ENCODE measurements around the gene ANKS1B.
"Not testable (repeated sequence)": the region's sequence is repeated elsewhere in the genome, so short reads cannot be mapped to it uniquely, and the experiment has no call there.

Gene ANKS1B

GRCh38 chr12:99984271-99985128 is at the start of gene ANKS1B:
TSS of gene ANKS1B (minus strand) at chr12:99984936. CDS start at chr12:99984237, 699 bp downstream.
- no peak for FAIRE-seq

GRCh38 chr12:100031836-100032235 is 47.1 kb upstream of the ANKS1B start:
- FAIRE-seq, result no peak

- FAIRE-seq, result no peak
Measured at GRCh38 chr12:100027671-100028070, 42.9 kb upstream of the ANKS1B start.

GRCh38 chr12:100026241-100026640 is 41.5 kb upstream of the ANKS1B start:
- no peak for FAIRE-seq

GRCh38 chr12:100024974-100025555 is 40.3 kb upstream of the ANKS1B start:
- FAIRE-seq, result no peak

GRCh38 chr12:100020370-100020769 is 35.6 kb upstream of the ANKS1B start:
- no peak for FAIRE-seq

GRCh38 chr12:100017056-100017455 is 32.3 kb upstream of the ANKS1B start:
- FAIRE-seq, result no peak

- not testable (repeated sequence) for FAIRE-seq
Measured at GRCh38 chr12:100016304-100016703, 31.6 kb upstream of the ANKS1B start.

GRCh38 chr12:100005846-100006245 is 21.1 kb upstream of the ANKS1B start:
- not testable (repeated sequence) for FAIRE-seq

GRCh38 chr12:99997806-99998205 is 13.1 kb upstream of the ANKS1B start:
- no peak for FAIRE-seq

- no peak for FAIRE-seq
Measured at GRCh38 chr12:99996095-99996494, 11.4 kb upstream of the ANKS1B start.

- FAIRE-seq, result no peak
Measured at GRCh38 chr12:99985631-99986030, 895 bp upstream of the ANKS1B start.

- no peak for FAIRE-seq
Measured at GRCh38 chr12:99985129-99985570, 414 bp upstream of the ANKS1B start.

- no peak for FAIRE-seq
Measured at GRCh38 chr12:99983456-99984258, 1.1 kb downstream of the ANKS1B start.

- no peak for FAIRE-seq
Measured at GRCh38 chr12:99981639-99982190, 3.0 kb downstream of the ANKS1B start.

- FAIRE-seq, result no peak
Measured at GRCh38 chr12:99979471-99979870, 5.3 kb downstream of the ANKS1B start.

GRCh38 chr12:99978152-99978551 is 6.6 kb downstream of the ANKS1B start:
- no peak for FAIRE-seq

GRCh38 chr12:99977550-99977949 is 7.2 kb downstream of the ANKS1B start:
- no peak for FAIRE-seq

- FAIRE-seq, result no peak
Measured at GRCh38 chr12:99976762-99977161, 8.0 kb downstream of the ANKS1B start.

- FAIRE-seq, result no peak
Measured at GRCh38 chr12:99975321-99975720, 9.4 kb downstream of the ANKS1B start.

- no peak for FAIRE-seq
Measured at GRCh38 chr12:99974146-99974545, 10.6 kb downstream of the ANKS1B start.

- FAIRE-seq, result no peak
Measured at GRCh38 chr12:99966429-99966828, 18.3 kb downstream of the ANKS1B start.

GRCh38 chr12:99960311-99960710 is 24.4 kb downstream of the ANKS1B start:
- no peak for FAIRE-seq
